ENCODE results near the gene HNRNPUL1. TPM values are rescaled to one million over a fixed set of nuclear protein-coding genes. Genes with fewer than 3 reads are reported as not detected.
"Not testable (repeated sequence)": the region's sequence is repeated elsewhere in the genome, so short reads cannot be mapped to it uniquely, and the experiment has no call there.

Gene HNRNPUL1
- total RNA-seq, 2 experiments from 2014 or later = 194 to 360 TPM

DNA sequence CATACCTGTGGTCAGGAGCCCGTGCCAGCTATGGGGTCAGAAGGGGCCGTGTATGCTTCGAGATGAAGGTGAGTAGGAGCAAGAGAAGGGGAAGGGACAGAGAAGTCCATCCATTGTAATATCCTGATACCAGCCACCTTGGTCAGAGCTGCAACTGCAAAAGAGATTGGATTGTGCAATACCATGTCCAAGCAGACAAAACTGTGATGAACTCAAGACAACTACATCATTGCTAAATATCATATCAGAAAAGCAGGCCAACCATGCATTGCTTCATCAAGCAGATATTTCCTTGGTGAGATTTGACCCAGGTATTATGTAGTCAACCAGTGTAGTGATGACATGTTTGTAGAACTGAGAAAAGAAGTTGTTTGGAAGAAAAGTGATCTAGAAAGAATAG is 12.1 kb downstream of the HNRNPUL1 start:
- H4K20me1 ChIP-seq (ENCODE audit: insufficient read depth, low read length) = peaks cover 15% of the 10 kb centered on the region; the same call in 1 of the 2 replicates
- CTCF ChIA-PET (ENCODE audit: unreplicated experiment) = no interaction called here
- BruUV-seq (replicated peaks) = no TSS peak
- no peak overlapping the region for H2AFZ ChIP-seq (ENCODE audit: low read length)
- H3K4me3 ChIP-seq (ENCODE audit: low read depth, low read length, poor library complexity, severe bottlenecking) = no peak overlapping the region
- intact Hi-C loops (cut with micrococcal nuclease; ENCODE audit: unreplicated experiment) = no loop called here
- POLR2A ChIA-PET = interaction anchor here (0.7 kb wide), 1 partner anchor 13 kb away, joined by 3 read pairs; no protein-coding TSS in a partner anchor
- TF ChIP-seq, protein P1, sequence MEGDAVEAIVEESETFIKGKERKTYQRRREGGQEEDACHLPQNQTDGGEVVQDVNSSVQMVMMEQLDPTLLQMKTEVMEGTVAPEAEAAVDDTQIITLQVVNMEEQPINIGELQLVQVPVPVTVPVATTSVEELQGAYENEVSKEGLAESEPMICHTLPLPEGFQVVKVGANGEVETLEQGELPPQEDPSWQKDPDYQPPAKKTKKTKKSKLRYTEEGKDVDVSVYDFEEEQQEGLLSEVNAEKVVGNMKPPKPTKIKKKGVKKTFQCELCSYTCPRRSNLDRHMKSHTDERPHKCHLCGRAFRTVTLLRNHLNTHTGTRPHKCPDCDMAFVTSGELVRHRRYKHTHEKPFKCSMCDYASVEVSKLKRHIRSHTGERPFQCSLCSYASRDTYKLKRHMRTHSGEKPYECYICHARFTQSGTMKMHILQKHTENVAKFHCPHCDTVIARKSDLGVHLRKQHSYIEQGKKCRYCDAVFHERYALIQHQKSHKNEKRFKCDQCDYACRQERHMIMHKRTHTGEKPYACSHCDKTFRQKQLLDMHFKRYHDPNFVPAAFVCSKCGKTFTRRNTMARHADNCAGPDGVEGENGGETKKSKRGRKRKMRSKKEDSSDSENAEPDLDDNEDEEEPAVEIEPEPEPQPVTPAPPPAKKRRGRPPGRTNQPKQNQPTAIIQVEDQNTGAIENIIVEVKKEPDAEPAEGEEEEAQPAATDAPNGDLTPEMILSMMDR (conservative IDR thresholded peaks at IDR 0.05; ENCODE audit: low read length) = no peak
- TF ChIP-seq EZH2phosphoT487 (IDR thresholded peaks at IDR 0.05; ENCODE audit: borderline replicate concordance, low read depth, low read length) = no peak
- no peaks in the 10 kb centered on the region for H3K79me2 ChIP-seq (ENCODE audit: insufficient read depth, low read depth, low read length)
- H3K4me2 ChIP-seq (ENCODE audit: low read length) = no peak overlapping the region
- no peaks in the 10 kb centered on the region for H3K9me2 ChIP-seq (ENCODE audit: insufficient read depth, low read length)
- DNase-seq (ENCODE audit: low spot score) = no peak
- H3K27ac ChIP-seq (ENCODE audit: low read depth, low read length, poor library complexity, severe bottlenecking) = no peak overlapping the region
- H3K9me3 ChIP-seq (ENCODE audit: low read length) = no peaks in the 10 kb centered on the region
- no peaks in the 10 kb centered on the region for H3K4me1 ChIP-seq (ENCODE audit: insufficient read depth, low read length, poor library complexity, severe bottlenecking)
- peaks cover 99% of the 10 kb centered on the region for H3K36me3 ChIP-seq (ENCODE audit: insufficient read depth, low read length)

DNA sequence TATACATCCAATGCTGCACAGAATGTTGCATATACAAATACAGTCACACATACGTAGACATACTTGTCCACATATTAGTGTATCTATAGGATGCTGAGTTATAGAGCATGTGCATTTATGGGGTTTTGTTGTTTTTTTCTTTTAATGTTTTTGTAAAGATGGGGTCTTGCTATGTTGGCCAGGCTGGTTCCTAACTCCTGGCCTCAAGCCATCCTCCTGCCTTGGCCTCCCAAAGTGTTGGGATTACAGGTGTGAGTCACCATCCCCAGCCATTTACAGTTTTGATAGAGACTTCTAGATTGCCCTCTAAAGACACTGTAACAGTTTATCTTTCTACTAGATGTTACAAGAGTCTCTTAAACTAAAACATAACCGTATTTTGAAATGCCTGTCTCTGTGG is 14.3 kb downstream of the HNRNPUL1 start:
- Histone ChIP-seq H3K79me2 (ENCODE audit: insufficient read depth, low read depth, low read length) (no peaks in the 10 kb centered on the region), H3K9me3 (ENCODE audit: low read length) (no peaks in the 10 kb centered on the region), H2AFZ (ENCODE audit: low read length) (no peak overlapping the region), H3K4me3 (ENCODE audit: low read depth, low read length, poor library complexity, severe bottlenecking) (no peak overlapping the region), H3K36me3 (ENCODE audit: insufficient read depth, low read length) (peaks cover 99% of the 10 kb centered on the region), H3K4me1 (ENCODE audit: insufficient read depth, low read length, poor library complexity, severe bottlenecking) (no peaks in the 10 kb centered on the region), H4K20me1 (ENCODE audit: insufficient read depth, low read length) (peaks cover 11% of the 10 kb centered on the region; the same call in 1 of the 2 replicates), H3K9me2 (ENCODE audit: insufficient read depth, low read length) (no peaks in the 10 kb centered on the region), H3K4me2 (ENCODE audit: low read length) (no peak overlapping the region), H3K27ac (ENCODE audit: low read depth, low read length, poor library complexity, severe bottlenecking) (no peak overlapping the region)
- CTCF ChIA-PET (ENCODE audit: unreplicated experiment) = no interaction called here
- POLR2A ChIA-PET = no interaction called here
- TF ChIP-seq, protein P1 (conservative IDR thresholded peaks at IDR 0.05; ENCODE audit: low read length) = no peak
- no peak for TF ChIP-seq EZH2phosphoT487 (IDR thresholded peaks at IDR 0.05; ENCODE audit: borderline replicate concordance, low read depth, low read length)
- DNase-seq (ENCODE audit: low spot score) = no peak
- no TSS peak for BruUV-seq (replicated peaks)
- intact Hi-C loops (cut with micrococcal nuclease; ENCODE audit: unreplicated experiment) = no loop called here

DNA sequence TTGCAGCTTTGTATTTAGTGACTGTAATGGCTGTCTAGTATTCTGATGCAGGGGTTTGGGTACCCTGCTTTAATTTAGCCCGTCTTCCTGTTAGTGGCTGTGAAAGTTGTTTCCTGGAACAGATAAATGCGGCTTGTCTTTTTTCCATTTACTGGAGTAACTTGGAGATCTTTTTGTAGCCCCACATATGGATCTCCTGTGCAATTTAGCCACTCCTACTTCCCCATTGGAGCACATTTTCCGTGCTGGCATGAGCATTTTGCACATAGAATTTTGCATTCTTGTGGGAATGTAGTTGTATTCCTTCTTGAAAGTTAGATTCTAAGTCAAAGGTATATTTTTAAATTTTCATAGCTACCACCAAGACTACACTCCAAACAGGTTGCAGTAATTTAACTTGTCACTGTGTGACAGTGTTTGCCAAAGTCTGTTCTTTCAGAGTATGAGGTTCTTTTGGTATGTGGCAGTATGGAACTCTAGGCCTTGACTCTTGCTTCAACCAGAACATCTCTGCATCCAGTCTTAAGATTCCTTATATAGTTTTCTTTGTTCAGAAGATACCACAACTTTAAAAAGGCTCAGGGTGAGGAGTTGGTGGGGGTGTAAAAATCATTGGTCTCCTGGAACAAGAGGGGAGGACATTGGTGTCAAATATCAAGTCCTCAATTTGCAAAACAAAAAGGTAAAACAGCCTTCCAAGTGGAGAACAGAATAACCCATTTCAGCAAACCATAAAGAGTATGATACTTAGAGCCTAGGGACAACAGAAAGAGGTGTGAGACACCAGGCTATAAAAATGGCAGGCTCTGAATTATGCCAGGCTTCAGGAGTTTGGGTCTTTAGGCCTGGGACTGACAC is 24.7 kb downstream of the HNRNPUL1 start:
- ChIA-PET POLR2A (interaction anchor here (0.6 kb wide), 1 partner anchor 12 kb away, joined by 3 read pairs; no protein-coding TSS in a partner anchor), CTCF (ENCODE audit: unreplicated experiment) (no interaction called here)
- peaks cover 8% of the 10 kb centered on the region; the same call in 1 of the 2 replicates for H4K20me1 ChIP-seq (ENCODE audit: insufficient read depth, low read length)
- TSS peak; percentile 11 for BruUV-seq (replicated peaks)
- intact Hi-C loops (cut with micrococcal nuclease; ENCODE audit: unreplicated experiment) = no loop called here
- no peaks in the 10 kb centered on the region for H3K9me3 ChIP-seq (ENCODE audit: low read length)
- H3K4me2 ChIP-seq (ENCODE audit: low read length) = no peak overlapping the region
- TF ChIP-seq, protein P1 (conservative IDR thresholded peaks at IDR 0.05; ENCODE audit: low read length) = no peak
- TF ChIP-seq EZH2phosphoT487 (IDR thresholded peaks at IDR 0.05; ENCODE audit: borderline replicate concordance, low read depth, low read length) = no peak
- H3K4me3 ChIP-seq (ENCODE audit: low read depth, low read length, poor library complexity, severe bottlenecking) = no peak overlapping the region
- H3K9me2 ChIP-seq (ENCODE audit: insufficient read depth, low read length) = no peaks in the 10 kb centered on the region
- H3K36me3 ChIP-seq (ENCODE audit: insufficient read depth, low read length) = peaks cover 99% of the 10 kb centered on the region
- no peak for DNase-seq (ENCODE audit: low spot score)
- H3K4me1 ChIP-seq (ENCODE audit: insufficient read depth, low read length, poor library complexity, severe bottlenecking) = no peaks in the 10 kb centered on the region
- no peak overlapping the region for H2AFZ ChIP-seq (ENCODE audit: low read length)
- H3K27ac ChIP-seq (ENCODE audit: low read depth, low read length, poor library complexity, severe bottlenecking) = no peak overlapping the region
- H3K79me2 ChIP-seq (ENCODE audit: insufficient read depth, low read depth, low read length) = 0 out of 2 replicates have a peak, but pooled peaks cover 8% of the 10 kb centered on the region

DNA sequence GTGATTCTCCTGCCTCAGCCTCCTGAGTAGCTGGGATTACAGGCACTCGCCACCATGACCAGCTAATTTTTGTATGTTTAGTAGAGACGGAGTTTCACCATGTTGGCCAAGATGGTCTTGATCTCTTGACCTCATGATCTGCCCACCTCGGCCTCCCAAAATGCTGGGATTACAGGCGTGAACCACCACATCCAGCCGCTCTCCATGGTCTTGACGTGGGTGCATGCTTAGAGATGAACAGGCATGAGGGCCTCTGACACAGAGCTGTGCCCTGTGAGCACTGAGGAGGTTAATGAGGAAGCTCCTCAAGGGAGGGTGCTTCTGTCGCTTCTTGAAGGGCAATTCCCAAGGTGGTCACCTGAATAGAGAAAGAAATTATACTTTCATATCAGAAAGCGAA is 25.6 kb downstream of the HNRNPUL1 start:
- H3K4me1 ChIP-seq (ENCODE audit: insufficient read depth, low read length, poor library complexity, severe bottlenecking); intact Hi-C loops (cut with micrococcal nuclease; ENCODE audit: unreplicated experiment): not testable (repeated sequence)
- POLR2A ChIA-PET = interaction anchor here (0.6 kb wide), 1 partner anchor 13 kb away, joined by 3 read pairs; no protein-coding TSS in a partner anchor

More for the DNA sequence above, 25.6 kb downstream of the HNRNPUL1 start:
- H3K79me2 ChIP-seq (ENCODE audit: insufficient read depth, low read depth, low read length); DNase-seq (ENCODE audit: low spot score); H3K4me3 ChIP-seq (ENCODE audit: low read depth, low read length, poor library complexity, severe bottlenecking); H3K4me2 ChIP-seq (ENCODE audit: low read length); H3K9me3 ChIP-seq (ENCODE audit: low read length); H4K20me1 ChIP-seq (ENCODE audit: insufficient read depth, low read length); H2AFZ ChIP-seq (ENCODE audit: low read length); CTCF ChIA-PET (ENCODE audit: unreplicated experiment); H3K9me2 ChIP-seq (ENCODE audit: insufficient read depth, low read length); H3K27ac ChIP-seq (ENCODE audit: low read depth, low read length, poor library complexity, severe bottlenecking); BruUV-seq (replicated peaks): not testable (repeated sequence)
- H3K36me3 ChIP-seq (ENCODE audit: insufficient read depth, low read length) = peaks cover 99% of the 10 kb centered on the region

Data from OCI-LY7 (cell line).